HFF-Myc (cell line): ENCODE data around the gene ABCA1.
A peak's percentile ranks its signal among the peaks of the same experiment; 100 is the strongest.
"Not testable (repeated sequence)": the region's sequence is repeated elsewhere in the genome, so short reads cannot be mapped to it uniquely, and the experiment has no call there.

ENCODE experiments used
- DNase-seq: peaks from one replicate; pipeline ENCODE4 v3.0.0-alpha.2; 2011; ENCODE audit warnings: low read depth; ENCODE audit errors: extremely low read depth
- H3K4me3 ChIP-seq: replicated peaks from 2 replicates; pipeline ENCODE4 v1.5.1; 2011; ENCODE audit warnings: low read depth, mild to moderate bottlenecking, control low read depth, low read length
- CTCF ChIP-seq: IDR thresholded peaks from 2 replicates; pipeline ENCODE4 v1.5.1; 2012; ENCODE audit warnings: mild to moderate bottlenecking, low read depth, low read length, control low read depth; ENCODE audit errors: missing control alignments

Gene ABCA1, protein sequence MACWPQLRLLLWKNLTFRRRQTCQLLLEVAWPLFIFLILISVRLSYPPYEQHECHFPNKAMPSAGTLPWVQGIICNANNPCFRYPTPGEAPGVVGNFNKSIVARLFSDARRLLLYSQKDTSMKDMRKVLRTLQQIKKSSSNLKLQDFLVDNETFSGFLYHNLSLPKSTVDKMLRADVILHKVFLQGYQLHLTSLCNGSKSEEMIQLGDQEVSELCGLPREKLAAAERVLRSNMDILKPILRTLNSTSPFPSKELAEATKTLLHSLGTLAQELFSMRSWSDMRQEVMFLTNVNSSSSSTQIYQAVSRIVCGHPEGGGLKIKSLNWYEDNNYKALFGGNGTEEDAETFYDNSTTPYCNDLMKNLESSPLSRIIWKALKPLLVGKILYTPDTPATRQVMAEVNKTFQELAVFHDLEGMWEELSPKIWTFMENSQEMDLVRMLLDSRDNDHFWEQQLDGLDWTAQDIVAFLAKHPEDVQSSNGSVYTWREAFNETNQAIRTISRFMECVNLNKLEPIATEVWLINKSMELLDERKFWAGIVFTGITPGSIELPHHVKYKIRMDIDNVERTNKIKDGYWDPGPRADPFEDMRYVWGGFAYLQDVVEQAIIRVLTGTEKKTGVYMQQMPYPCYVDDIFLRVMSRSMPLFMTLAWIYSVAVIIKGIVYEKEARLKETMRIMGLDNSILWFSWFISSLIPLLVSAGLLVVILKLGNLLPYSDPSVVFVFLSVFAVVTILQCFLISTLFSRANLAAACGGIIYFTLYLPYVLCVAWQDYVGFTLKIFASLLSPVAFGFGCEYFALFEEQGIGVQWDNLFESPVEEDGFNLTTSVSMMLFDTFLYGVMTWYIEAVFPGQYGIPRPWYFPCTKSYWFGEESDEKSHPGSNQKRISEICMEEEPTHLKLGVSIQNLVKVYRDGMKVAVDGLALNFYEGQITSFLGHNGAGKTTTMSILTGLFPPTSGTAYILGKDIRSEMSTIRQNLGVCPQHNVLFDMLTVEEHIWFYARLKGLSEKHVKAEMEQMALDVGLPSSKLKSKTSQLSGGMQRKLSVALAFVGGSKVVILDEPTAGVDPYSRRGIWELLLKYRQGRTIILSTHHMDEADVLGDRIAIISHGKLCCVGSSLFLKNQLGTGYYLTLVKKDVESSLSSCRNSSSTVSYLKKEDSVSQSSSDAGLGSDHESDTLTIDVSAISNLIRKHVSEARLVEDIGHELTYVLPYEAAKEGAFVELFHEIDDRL (N-terminal part only)

DNA sequence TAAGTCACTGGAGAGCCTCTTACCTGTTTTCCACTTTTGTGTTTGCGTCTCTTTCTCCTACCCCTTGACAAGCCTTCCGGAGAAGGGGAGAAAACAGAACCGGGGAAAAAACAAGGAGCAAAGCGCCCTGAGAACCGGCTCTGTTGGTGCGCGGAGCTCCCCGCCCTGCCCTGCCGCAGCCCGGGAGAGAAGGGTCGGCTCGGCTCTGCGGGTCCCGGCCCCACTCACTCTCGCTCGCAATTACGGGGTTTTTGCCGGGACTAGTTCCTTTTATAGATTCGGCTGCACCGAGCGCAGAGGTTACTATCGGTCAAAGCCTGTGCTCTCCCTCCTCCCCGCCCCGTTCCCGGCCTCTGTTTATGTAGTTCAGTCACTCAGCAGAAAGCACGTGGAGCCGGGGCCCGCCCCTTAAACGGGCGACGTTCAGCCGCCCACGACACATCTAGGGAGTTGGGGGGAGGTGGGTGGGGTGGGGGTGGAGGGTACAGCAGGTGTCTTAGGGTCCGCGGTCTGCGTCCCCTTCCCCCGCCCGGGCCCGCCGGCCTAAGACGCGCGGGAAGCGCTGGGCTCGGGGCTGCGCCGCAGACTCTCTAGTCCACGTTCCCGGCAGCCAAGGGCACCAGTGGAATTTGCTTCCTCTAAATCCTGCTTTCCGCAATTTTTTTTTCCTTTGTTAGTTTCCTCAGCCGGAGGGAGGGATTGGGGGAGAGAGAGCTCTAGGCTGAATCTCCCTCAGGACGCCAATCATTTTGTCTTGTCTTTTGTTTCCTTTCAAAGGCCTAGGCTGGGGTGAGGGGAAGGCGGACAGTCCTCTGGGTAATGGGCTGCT lies at the start of gene ABCA1:
Gene ABCA1, minus strand, starts transcription at position 244 of the 829 bp plus-strand sequence. CDS start 24,476 bp downstream, outside the sequence.
- H3K4me3 ChIP-seq = peak within 1 kb of the TSS; percentile 67

GRCh38 chr9:104977580-104977979 lies 49.6 kb upstream of the ABCA1 start:
- H3K4me3 ChIP-seq = no peak overlapping the region
- no peak for TF ChIP-seq CTCF
- DNase-seq = no peak

More for the DNA sequence above, at the start of gene ABCA1:
- peak; percentile 41 for DNase-seq
- no peak for TF ChIP-seq CTCF

- no peak for DNase-seq
- H3K4me3 ChIP-seq = no peak overlapping the region
- no peak for TF ChIP-seq CTCF
Measured at GRCh38 chr9:104977168-104977567, 49.2 kb upstream of the ABCA1 start.

GRCh38 chr9:104975966-104976595 lies 48.1 kb upstream of the ABCA1 start:
- not testable (repeated sequence) for DNase-seq, H3K4me3 ChIP-seq

DNA sequence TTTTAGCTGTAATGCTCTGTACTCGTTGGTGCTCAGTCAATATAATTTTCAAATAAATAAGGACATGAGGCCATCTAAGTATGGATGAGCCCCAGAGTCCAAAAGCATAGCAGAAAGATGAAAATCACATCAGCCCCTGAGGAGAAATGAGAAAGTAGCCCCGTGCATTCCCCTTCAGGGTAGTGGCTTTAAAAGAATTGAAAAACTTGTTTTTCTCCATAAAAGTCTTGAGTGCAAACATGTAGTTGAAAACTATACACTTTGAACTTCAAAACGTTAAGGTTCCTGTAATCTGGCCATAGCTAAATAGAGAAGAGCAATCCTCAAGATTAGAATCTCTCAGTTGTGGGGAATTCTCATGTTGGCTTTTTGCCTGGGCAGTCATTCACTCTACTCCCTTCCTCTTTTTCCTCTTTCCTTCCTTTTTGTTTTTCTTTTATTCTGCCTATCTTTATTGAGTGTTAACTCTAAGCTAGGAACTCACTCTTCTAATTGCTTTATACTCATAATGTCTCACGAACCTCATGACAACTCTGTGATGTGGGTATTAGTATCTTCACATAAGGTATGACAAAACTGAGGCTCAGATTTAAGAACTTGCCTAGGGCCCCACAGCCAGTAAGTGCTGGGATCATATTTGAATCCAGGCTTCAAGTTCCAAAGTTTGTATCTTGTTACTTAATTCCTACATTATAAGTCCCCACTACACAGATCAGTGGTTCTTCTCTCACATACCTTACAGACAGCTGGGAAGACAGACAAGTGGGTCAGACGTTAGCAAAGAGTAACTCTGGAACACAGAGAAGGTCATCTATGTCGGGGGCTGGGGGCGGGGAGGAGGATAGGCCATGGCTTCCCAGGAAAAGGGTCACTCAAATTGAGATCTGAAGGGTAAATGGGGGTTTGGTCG lies 46.4 kb upstream of the ABCA1 start:
- TF ChIP-seq CTCF = no peak

More for the DNA sequence above, 46.4 kb upstream of the ABCA1 start:
- H3K4me3 ChIP-seq = no peak overlapping the region
- DNase-seq = no peak
